Breast epithelium (tissue), 3 donors: ENCODE results near the gene ANXA2R.

Source experiments
- CTCF ChIP-seq, 3 donors: fragments of 450-650 bp; IDR thresholded peaks; one replicate each; pipeline ENCODE4 v1.5.1; 2016 to 2017; ENCODE audit warnings: antibody characterized with exemption in 3 of 3, mild to moderate bottlenecking in 3 of 3, moderate library complexity in 3 of 3
- POLR2A ChIP-seq: fragments of 450-650 bp; IDR thresholded peaks from one replicate; pipeline ENCODE4 v1.6.1; 2016; ENCODE audit warnings: antibody characterized with exemption, mild to moderate bottlenecking, moderate library complexity
- POLR2AphosphoS5 ChIP-seq, 3 donors: sonication (generic); formaldehyde crosslinking; IDR thresholded peaks; one replicate each; pipeline ENCODE4 v1.6.1; 2017; ENCODE audit warnings: antibody characterized with exemption in 3 of 3

GRCh38 chr5:43006424-43007202 lies 33.5 kb downstream of the ANXA2R start:
- TF ChIP-seq CTCF (IDR thresholded peaks at IDR 0.05) (no peak), POLR2AphosphoS5 (IDR thresholded peaks at IDR 0.05) (no peak), POLR2A (no peak)
